ENCODE results near the gene YIPF2.

DNA sequence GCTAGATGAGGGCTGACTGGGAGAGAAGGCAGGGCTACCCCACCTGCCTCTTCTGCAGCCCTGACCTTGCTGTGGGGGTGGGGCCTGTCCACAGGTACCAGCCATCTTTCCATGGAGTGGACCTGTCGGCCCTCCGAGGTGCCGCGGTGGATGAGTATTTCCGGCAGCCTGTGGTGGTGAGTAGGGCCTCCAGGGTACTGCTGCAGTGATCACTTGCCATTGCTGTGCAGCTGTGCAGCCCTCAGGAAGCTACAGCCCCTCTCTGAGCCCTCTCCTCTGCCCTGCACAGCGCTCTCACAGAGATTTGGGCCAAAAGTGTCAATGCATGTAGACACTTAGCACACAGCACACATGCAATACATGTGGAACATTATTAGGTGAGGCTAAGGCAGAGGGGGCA is 11.8 kb downstream of the YIPF2 start:
- TF ChIP-seq, protein P1, sequence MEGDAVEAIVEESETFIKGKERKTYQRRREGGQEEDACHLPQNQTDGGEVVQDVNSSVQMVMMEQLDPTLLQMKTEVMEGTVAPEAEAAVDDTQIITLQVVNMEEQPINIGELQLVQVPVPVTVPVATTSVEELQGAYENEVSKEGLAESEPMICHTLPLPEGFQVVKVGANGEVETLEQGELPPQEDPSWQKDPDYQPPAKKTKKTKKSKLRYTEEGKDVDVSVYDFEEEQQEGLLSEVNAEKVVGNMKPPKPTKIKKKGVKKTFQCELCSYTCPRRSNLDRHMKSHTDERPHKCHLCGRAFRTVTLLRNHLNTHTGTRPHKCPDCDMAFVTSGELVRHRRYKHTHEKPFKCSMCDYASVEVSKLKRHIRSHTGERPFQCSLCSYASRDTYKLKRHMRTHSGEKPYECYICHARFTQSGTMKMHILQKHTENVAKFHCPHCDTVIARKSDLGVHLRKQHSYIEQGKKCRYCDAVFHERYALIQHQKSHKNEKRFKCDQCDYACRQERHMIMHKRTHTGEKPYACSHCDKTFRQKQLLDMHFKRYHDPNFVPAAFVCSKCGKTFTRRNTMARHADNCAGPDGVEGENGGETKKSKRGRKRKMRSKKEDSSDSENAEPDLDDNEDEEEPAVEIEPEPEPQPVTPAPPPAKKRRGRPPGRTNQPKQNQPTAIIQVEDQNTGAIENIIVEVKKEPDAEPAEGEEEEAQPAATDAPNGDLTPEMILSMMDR (IDR thresholded peaks at IDR 0.05 in 4 of 5, conservative IDR thresholded peaks at IDR 0.05 in 1 of 5): no peak
- TF ChIP-seq POLR2A (IDR thresholded peaks at IDR 0.05): no peak
